Type B pancreatic cell (in vitro differentiated cells): ENCODE data around the gene GPR107. TPM values are rescaled to one million over a fixed set of nuclear protein-coding genes. Genes with fewer than 3 reads are reported as not detected.

ENCODE experiments used
- DNase-seq: peaks from one replicate; pipeline ENCODE4 v3.0.0; 2021; ENCODE audit warnings: mixed read lengths; ENCODE audit not compliant: unreplicated experiment; ENCODE audit errors: extremely low spot score
- H3K27ac Mint-ChIP-seq: 2 replicates; pipeline ENCODE4 v1.8.0; 2021; ENCODE audit warnings: mild to moderate bottlenecking, mixed read lengths
- H3K27me3 Mint-ChIP-seq: 2 replicates; pipeline ENCODE4 v1.8.0; 2021; ENCODE audit warnings: mixed read lengths
- H3K36me3 Mint-ChIP-seq: 2 replicates; pipeline ENCODE4 v1.8.0; 2021; ENCODE audit warnings: mixed read lengths
- H3K4me1 Mint-ChIP-seq: one replicate; pipeline ENCODE4 v1.8.0; 2021; ENCODE audit warnings: mixed read lengths; ENCODE audit not compliant: unreplicated experiment
- H3K4me3 Mint-ChIP-seq: 2 replicates; pipeline ENCODE4 v1.8.0; 2021; ENCODE audit warnings: mild to moderate bottlenecking, mixed read lengths
- H3K9me3 Mint-ChIP-seq: 2 replicates; pipeline ENCODE4 v1.8.0; 2021; ENCODE audit warnings: mixed read lengths
- total RNA-seq: library from RNA; stranded (reverse); gene quantifications from 2 replicates; pipeline ENCODE4 v1.2.1, GENCODE V29; 2021; ENCODE audit warnings: low replicate concordance
- TF ChIP-seq, protein P1 (sequence below): fragments of 200-600 bp; sonication (generic); conservative IDR thresholded peaks from 2 replicates; pipeline ENCODE4 v1.5.0; 2021; ENCODE audit warnings: antibody characterized with exemption, mild to moderate bottlenecking

The GPR107 gene
- total RNA-seq, 1 donor from 2014 or later, result 43.6 TPM

DNA sequence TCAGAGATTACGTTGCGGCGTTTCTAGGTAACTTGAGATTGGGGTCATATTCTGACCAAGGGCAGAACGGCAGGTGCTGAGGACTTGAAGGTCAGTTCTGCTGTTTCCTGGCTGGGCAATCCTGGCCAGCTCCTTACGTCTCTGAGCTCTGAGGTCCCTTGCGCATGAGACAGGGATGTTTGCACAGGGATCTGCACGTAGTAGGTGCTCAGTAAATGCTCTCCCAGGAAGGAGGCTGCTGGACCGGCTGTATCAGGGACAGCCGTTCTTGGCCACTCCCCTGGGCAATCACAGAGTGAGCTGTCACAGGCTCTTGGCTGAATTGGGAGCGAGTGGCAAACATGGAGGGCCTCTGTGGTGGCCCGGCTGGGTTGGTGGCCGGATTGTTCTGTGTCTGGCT is 126.8 kb downstream of the GPR107 start:
- no peaks in the 10 kb centered on the region for H3K36me3 Mint-ChIP-seq
- no peaks in the 10 kb centered on the region for H3K9me3 Mint-ChIP-seq
- H3K27ac Mint-ChIP-seq, result no peak overlapping the region
- TF ChIP-seq, protein P1, sequence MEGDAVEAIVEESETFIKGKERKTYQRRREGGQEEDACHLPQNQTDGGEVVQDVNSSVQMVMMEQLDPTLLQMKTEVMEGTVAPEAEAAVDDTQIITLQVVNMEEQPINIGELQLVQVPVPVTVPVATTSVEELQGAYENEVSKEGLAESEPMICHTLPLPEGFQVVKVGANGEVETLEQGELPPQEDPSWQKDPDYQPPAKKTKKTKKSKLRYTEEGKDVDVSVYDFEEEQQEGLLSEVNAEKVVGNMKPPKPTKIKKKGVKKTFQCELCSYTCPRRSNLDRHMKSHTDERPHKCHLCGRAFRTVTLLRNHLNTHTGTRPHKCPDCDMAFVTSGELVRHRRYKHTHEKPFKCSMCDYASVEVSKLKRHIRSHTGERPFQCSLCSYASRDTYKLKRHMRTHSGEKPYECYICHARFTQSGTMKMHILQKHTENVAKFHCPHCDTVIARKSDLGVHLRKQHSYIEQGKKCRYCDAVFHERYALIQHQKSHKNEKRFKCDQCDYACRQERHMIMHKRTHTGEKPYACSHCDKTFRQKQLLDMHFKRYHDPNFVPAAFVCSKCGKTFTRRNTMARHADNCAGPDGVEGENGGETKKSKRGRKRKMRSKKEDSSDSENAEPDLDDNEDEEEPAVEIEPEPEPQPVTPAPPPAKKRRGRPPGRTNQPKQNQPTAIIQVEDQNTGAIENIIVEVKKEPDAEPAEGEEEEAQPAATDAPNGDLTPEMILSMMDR, result no peak
- H3K27me3 Mint-ChIP-seq, result no peaks in the 10 kb centered on the region
- no peak overlapping the region for H3K4me3 Mint-ChIP-seq
- H3K4me1 Mint-ChIP-seq, result peaks cover 11% of the 10 kb centered on the region
- no peak for DNase-seq

DNA sequence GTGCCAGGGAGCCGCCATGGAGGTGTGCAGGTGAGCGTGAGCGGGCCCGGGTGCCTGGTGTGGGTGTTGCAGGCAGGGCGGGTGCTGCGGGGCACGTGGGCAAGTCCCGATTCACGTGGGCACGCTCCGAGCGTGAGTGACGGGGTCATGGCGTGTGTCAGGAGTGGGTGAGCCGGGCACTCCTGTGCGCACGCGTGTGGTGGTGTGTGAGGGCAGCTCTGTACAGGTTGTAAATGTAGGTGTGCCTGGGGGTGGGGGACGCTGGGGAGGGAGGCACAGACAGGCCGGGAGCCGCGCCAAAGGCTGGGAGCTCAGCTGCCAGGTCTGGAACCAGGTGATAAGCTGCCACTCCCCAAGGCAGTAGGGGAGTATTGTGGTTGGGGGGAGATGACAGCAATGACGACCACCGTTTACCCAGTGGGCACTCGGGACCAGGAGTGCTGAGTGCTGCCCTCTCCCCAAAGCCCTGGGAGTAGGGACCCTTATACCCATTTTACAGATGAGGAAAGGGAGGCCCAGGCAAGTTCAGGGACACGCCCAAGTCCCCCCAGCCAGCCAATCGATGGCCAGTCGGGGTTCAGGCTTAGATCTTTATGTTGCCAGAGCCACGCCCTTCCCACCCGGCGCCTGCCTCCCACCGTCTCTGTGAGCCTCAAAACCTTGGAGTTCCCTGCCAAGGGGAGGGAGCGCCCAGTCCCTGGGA is 128.1 kb downstream of the GPR107 start:
- DNase-seq, result no peak
- no peaks in the 10 kb centered on the region for H3K9me3 Mint-ChIP-seq
- TF ChIP-seq, protein P1, result no peak
- peaks cover 24% of the 10 kb centered on the region for H3K4me1 Mint-ChIP-seq
- no peaks in the 10 kb centered on the region for H3K27me3 Mint-ChIP-seq
- no peak overlapping the region for H3K27ac Mint-ChIP-seq
- H3K4me3 Mint-ChIP-seq, result no peak overlapping the region
- H3K36me3 Mint-ChIP-seq, result no peaks in the 10 kb centered on the region

DNA sequence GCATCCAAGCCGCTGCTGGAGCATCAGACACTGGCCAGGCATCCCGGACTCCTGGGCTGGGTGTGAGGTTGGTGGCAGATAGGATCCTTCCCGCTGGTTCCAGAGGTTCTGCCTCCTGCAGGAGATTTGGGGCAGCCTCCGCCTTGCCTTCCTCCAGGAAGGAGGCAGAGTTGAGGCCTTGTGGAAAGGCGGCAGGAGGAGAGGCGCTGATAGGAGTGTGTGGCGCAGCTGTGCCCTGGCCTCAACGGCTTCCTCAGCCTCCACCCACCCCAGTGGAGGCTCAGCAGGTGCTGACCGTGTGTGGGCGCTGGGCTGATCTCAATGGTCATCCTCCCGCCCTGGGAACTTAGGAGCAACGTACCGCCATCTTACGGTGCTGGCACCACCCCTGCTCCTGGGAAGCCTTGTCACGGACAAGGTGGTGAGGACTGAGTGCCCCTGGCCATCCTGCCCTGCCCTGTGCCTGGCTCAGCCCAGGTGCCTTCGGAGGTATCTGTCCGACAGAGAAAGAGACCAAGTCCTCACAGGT is 128.7 kb downstream of the GPR107 start:
- Mint-ChIP-seq H3K4me1 (peaks cover 25% of the 10 kb centered on the region), H3K27me3 (no peaks in the 10 kb centered on the region), H3K27ac (no peak overlapping the region), H3K9me3 (no peaks in the 10 kb centered on the region), H3K36me3 (no peaks in the 10 kb centered on the region), H3K4me3 (no peak overlapping the region)
- TF ChIP-seq, protein P1, result no peak
- peak; percentile 63 for DNase-seq

DNA sequence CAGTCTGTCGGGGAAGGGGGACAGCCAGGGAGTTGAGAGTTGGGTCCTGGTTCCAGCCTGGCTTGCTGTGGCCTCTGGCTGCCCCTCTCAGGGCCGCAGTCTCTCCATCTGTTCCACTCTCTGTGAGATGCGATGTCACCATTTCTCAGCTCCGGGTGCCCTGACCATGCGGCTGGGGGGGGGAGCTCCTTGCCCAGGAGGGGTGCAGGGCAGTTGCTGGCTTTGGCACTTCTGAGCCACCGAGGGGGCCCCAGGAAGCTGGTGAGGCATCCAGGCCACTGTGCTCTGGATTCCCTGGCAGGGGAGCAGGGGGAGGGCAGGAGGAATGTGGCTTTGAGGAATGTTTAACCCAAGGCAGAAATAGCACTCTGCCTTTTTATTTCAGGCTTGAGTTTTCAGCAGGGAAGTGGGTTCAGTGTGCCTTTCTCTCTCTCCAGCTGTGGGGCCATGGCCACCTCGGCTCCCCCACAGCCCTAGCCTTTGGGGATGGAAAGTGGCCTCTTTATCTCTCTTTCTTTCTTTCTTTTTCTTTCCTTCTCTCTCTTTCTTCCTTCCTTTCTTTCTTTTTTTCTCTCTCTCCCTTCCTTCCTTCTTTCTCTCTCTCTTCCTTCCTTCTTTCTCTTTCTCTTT is 129.5 kb downstream of the GPR107 start:
- DNase-seq, result peak; percentile 72
- TF ChIP-seq, protein P1, result no peak
- peak overlapping the region; percentile 29 for H3K27ac Mint-ChIP-seq
- no peak overlapping the region for H3K4me3 Mint-ChIP-seq
- H3K9me3 Mint-ChIP-seq, result no peaks in the 10 kb centered on the region
- H3K4me1 Mint-ChIP-seq, result peaks cover 32% of the 10 kb centered on the region
- H3K36me3 Mint-ChIP-seq, result no peaks in the 10 kb centered on the region
- H3K27me3 Mint-ChIP-seq, result no peaks in the 10 kb centered on the region

DNA sequence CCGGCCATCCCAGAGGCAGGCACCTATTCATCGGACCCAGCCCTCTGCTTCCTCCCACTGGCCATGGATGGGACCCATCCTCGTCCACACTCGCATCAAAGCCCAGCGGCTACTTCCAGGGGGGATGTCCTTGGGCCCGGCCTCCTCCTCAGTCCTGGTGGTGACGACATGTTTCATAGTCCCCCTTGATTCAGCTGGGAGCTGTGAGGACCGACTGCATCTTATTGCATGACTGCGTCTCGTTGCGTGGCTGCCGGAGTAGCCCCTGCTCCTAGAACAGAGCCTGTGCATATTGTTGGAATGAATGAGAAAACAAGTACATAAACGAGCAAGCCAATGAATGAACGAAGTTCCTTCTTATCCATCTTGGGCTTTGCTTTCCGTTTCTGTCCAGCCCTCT is 131.3 kb downstream of the GPR107 start:
- H3K9me3 Mint-ChIP-seq, result no peaks in the 10 kb centered on the region
- peak overlapping the region; percentile 51 for H3K27ac Mint-ChIP-seq
- DNase-seq, result peak; percentile 61
- no peak overlapping the region for H3K4me3 Mint-ChIP-seq
- TF ChIP-seq, protein P1, result peak; percentile 22
- no peaks in the 10 kb centered on the region for H3K27me3 Mint-ChIP-seq
- peaks cover 36% of the 10 kb centered on the region for H3K4me1 Mint-ChIP-seq
- H3K36me3 Mint-ChIP-seq, result no peaks in the 10 kb centered on the region
